ENCODE measurements around the gene RPS6KA2. TPM values are rescaled to one million over a fixed set of nuclear protein-coding genes. Genes with fewer than 3 reads are reported as not detected.

Gene RPS6KA2
- total and polyA plus RNA-seq, 2 donors (not counting 3 experiments of a cell fraction or from before 2014, with no cell fraction given) = 54.5 to 75.8 TPM

DNA sequence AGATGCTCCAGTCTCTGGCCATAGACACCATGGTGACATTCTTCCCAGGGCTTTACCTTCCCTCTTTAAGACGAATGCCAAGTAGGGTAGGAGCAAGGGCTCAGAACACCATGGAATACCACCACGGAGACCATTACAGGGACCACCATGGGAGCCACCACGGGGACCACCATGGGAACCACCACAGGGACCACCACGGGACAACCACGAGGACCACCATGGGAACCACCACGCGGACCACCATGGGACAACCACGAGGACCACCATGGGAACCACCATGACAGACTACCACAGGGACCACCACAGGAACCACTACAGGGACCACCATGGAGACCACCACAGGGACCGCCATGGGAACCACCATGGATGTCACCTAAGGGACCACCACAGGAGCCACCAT, 177.4 kb downstream of the RPS6KA2 start:
- intact Hi-C loops (cut with micrococcal nuclease) = no loop called here
- Histone ChIP-seq H3K4me3 (replicated peaks in 1 of 3; ENCODE audit: insufficient read depth in 1 of 3, low read depth in 1 of 3, low read length in 3 of 3) (no peak overlapping the region), H2AFZ (ENCODE audit: low read depth, low read length) (no peak overlapping the region), H3K4me2 (ENCODE audit: insufficient read depth, low read length) (no peak overlapping the region), H3K4me1 (ENCODE audit: control insufficient read depth, extremely low read depth, insufficient read depth, low read length) (no peaks in the 10 kb centered on the region), H3K9ac (replicated peaks; ENCODE audit: extremely low read depth, insufficient read depth, low read length) (no peak overlapping the region), H3K79me2 (ENCODE audit: control insufficient read depth, insufficient read depth, low read length) (no peaks in the 10 kb centered on the region), H4K20me1 (replicated peaks; ENCODE audit: control insufficient read depth, extremely low read depth, insufficient read depth, low read length) (no peaks in the 10 kb centered on the region), H3K27ac (ENCODE audit: insufficient read depth, low read depth, low read length) (no peak overlapping the region), H3K36me3 (ENCODE audit: control insufficient read depth in 2 of 2, extremely low read depth in 1 of 2, insufficient read depth in 2 of 2, low read length in 2 of 2) (peaks cover 8 to 33% of the 10 kb centered on the region in 2 experiments), H3K9me1 (replicated peaks; ENCODE audit: control insufficient read depth, extremely low read depth, insufficient read depth, low read length) (no peaks in the 10 kb centered on the region), H3K9me3 (replicated peaks; ENCODE audit: control insufficient read depth, insufficient read depth, low read length) (no peaks in the 10 kb centered on the region), H3K27me3 (ENCODE audit: control insufficient read depth in 2 of 2, insufficient read depth in 2 of 2, low read length in 2 of 2) (no peaks in the 10 kb centered on the region)
- POLR2A ChIA-PET = no interaction called here
- BruUV-seq (replicated peaks) = no TSS peak
- CTCF ChIA-PET = no interaction called here
- DNase-seq (ENCODE audit: low read depth, low spot score) = no peak
- TF ChIP-seq POLR2AphosphoS5 (IDR thresholded peaks at IDR 0.05; ENCODE audit: insufficient read depth, low read depth, low read length) (no peak), EZH2 (IDR thresholded peaks at IDR 0.05; ENCODE audit: borderline replicate concordance, low read depth, low read length, severe bottlenecking) (no peak)
- dilution Hi-C loops (cut with MboI; ENCODE audit: extremely low pct_ligation_motif_present, low sequenced_read_pairs) = no loop called here
- FAIRE-seq = no peak

DNA sequence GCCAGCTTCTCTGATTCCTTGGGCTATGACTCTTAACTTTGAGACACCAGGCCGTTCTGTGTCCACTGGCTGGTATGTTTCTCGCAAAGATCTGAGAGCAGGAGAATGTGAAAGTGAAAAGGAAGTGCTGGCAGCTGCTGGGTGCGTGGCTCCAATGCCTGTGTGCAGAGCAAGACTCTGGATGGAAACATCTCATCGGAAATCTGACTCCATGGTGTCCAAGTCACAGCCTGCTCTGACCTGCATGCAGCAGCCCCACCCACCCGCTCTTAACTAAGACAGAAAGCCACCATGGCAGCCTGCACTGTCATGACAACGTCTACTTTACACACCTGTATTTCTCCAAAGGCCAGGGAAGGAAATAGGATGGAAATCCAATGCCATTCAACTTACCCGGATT, 178.0 kb downstream of the RPS6KA2 start:
- FAIRE-seq (no peak), DNase-seq (ENCODE audit: low read depth, low spot score) (no peak)
- Histone ChIP-seq H3K27ac (ENCODE audit: insufficient read depth, low read depth, low read length) (no peak overlapping the region), H3K79me2 (ENCODE audit: control insufficient read depth, insufficient read depth, low read length) (no peaks in the 10 kb centered on the region), H3K27me3 (ENCODE audit: control insufficient read depth in 2 of 2, insufficient read depth in 2 of 2, low read length in 2 of 2) (no peaks in the 10 kb centered on the region), H3K9me1 (replicated peaks; ENCODE audit: control insufficient read depth, extremely low read depth, insufficient read depth, low read length) (no peaks in the 10 kb centered on the region), H3K9me3 (replicated peaks; ENCODE audit: control insufficient read depth, insufficient read depth, low read length) (no peaks in the 10 kb centered on the region), H3K4me2 (ENCODE audit: insufficient read depth, low read length) (no peak overlapping the region), H4K20me1 (replicated peaks; ENCODE audit: control insufficient read depth, extremely low read depth, insufficient read depth, low read length) (no peaks in the 10 kb centered on the region), H3K4me3 (replicated peaks in 1 of 3; ENCODE audit: insufficient read depth in 1 of 3, low read depth in 1 of 3, low read length in 3 of 3) (no peak overlapping the region), H2AFZ (ENCODE audit: low read depth, low read length) (no peak overlapping the region), H3K9ac (replicated peaks; ENCODE audit: extremely low read depth, insufficient read depth, low read length) (no peak overlapping the region), H3K4me1 (ENCODE audit: control insufficient read depth, extremely low read depth, insufficient read depth, low read length) (no peaks in the 10 kb centered on the region), H3K36me3 (ENCODE audit: control insufficient read depth in 2 of 2, extremely low read depth in 1 of 2, insufficient read depth in 2 of 2, low read length in 2 of 2) (peaks cover 8 to 35% of the 10 kb centered on the region in 2 experiments)
- dilution Hi-C loops (cut with MboI; ENCODE audit: extremely low pct_ligation_motif_present, low sequenced_read_pairs) (no loop called here), intact Hi-C loops (cut with micrococcal nuclease) (no loop called here)
- BruUV-seq (replicated peaks) = no TSS peak
- ChIA-PET POLR2A (no interaction called here), CTCF (no interaction called here)
- TF ChIP-seq FOS (IDR thresholded peaks at IDR 0.05; ENCODE audit: borderline replicate concordance, insufficient read depth, low read length) (no peak), MYC (IDR thresholded peaks at IDR 0.05; ENCODE audit: low read depth, low read length) (no peak), JUN (IDR thresholded peaks at IDR 0.05; ENCODE audit: borderline replicate concordance, insufficient read depth, insufficient read length, low read depth) (no peak), EZH2 (IDR thresholded peaks at IDR 0.05; ENCODE audit: borderline replicate concordance, low read depth, low read length, severe bottlenecking) (no peak)
- TF ChIP-seq, protein P1, sequence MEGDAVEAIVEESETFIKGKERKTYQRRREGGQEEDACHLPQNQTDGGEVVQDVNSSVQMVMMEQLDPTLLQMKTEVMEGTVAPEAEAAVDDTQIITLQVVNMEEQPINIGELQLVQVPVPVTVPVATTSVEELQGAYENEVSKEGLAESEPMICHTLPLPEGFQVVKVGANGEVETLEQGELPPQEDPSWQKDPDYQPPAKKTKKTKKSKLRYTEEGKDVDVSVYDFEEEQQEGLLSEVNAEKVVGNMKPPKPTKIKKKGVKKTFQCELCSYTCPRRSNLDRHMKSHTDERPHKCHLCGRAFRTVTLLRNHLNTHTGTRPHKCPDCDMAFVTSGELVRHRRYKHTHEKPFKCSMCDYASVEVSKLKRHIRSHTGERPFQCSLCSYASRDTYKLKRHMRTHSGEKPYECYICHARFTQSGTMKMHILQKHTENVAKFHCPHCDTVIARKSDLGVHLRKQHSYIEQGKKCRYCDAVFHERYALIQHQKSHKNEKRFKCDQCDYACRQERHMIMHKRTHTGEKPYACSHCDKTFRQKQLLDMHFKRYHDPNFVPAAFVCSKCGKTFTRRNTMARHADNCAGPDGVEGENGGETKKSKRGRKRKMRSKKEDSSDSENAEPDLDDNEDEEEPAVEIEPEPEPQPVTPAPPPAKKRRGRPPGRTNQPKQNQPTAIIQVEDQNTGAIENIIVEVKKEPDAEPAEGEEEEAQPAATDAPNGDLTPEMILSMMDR (IDR thresholded peaks at IDR 0.05; ENCODE audit: extremely low read depth in 1 of 2, insufficient read depth in 1 of 2, low read depth in 1 of 2, low read length in 2 of 2) = no peak
- TF ChIP-seq, protein P2, sequence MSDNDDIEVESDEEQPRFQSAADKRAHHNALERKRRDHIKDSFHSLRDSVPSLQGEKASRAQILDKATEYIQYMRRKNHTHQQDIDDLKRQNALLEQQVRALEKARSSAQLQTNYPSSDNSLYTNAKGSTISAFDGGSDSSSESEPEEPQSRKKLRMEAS (IDR thresholded peaks at IDR 0.05; ENCODE audit: insufficient read depth, insufficient read length) = no peak

Measured in endothelial cell of umbilical vein (primary cell).